ENCODE measurements around the gene DBN1.

The DBN1 gene

DNA sequence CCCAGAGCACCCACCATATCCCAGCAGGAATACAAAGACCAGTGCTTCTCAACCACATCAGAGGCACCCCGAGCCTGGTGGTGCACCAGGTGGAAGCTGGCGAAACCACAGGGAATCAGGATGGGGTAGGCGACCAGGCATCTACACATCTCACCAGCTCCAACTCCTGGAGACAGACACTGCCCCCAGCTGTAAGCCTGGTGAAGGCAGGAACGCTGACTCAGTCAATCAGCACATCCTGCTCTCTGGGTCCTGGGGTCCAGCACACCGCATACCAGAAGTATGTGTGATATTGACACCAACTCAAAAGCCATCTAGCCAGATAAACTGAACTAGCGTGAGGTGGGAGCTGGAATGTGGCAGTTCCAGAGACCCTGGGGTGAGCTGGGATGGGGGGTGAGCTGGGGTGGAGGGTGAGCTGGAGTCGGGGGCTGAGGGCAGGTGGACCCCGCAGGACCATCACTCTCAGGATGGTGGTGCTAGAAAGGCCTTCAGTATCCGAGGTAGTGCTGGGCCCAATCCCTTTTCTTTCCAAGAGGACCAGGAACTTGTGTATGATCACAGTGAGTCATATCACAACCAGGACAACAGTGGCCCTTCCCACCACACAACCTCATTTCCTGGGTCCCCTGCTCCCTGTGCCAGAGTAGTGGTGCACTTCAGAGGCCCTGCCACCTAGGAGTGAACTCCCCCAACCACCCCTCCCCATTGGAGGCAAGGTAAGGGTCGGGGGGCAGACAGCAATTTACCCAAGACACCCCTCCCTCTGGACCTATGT, 2.5 kb downstream of the DBN1 start:
- TF ChIP-seq, protein P1, sequence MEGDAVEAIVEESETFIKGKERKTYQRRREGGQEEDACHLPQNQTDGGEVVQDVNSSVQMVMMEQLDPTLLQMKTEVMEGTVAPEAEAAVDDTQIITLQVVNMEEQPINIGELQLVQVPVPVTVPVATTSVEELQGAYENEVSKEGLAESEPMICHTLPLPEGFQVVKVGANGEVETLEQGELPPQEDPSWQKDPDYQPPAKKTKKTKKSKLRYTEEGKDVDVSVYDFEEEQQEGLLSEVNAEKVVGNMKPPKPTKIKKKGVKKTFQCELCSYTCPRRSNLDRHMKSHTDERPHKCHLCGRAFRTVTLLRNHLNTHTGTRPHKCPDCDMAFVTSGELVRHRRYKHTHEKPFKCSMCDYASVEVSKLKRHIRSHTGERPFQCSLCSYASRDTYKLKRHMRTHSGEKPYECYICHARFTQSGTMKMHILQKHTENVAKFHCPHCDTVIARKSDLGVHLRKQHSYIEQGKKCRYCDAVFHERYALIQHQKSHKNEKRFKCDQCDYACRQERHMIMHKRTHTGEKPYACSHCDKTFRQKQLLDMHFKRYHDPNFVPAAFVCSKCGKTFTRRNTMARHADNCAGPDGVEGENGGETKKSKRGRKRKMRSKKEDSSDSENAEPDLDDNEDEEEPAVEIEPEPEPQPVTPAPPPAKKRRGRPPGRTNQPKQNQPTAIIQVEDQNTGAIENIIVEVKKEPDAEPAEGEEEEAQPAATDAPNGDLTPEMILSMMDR (IDR thresholded peaks at IDR 0.05; ENCODE audit: low read depth, low read length), result no peak
- no peak for TF ChIP-seq POLR2A (IDR thresholded peaks at IDR 0.05; ENCODE audit: extremely low read depth, insufficient read length)
- TF ChIP-seq MYC (IDR thresholded peaks at IDR 0.05; ENCODE audit: low read depth, low read length), result no peak
- TF ChIP-seq, protein P2, sequence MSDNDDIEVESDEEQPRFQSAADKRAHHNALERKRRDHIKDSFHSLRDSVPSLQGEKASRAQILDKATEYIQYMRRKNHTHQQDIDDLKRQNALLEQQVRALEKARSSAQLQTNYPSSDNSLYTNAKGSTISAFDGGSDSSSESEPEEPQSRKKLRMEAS (IDR thresholded peaks at IDR 0.05; ENCODE audit: low read depth, low read length), result no peak
- no peak for DNase-seq (ENCODE audit: low read depth)
- H3K4me3 ChIP-seq (ENCODE audit: low read depth, low read length), result no peak overlapping the region

DNA sequence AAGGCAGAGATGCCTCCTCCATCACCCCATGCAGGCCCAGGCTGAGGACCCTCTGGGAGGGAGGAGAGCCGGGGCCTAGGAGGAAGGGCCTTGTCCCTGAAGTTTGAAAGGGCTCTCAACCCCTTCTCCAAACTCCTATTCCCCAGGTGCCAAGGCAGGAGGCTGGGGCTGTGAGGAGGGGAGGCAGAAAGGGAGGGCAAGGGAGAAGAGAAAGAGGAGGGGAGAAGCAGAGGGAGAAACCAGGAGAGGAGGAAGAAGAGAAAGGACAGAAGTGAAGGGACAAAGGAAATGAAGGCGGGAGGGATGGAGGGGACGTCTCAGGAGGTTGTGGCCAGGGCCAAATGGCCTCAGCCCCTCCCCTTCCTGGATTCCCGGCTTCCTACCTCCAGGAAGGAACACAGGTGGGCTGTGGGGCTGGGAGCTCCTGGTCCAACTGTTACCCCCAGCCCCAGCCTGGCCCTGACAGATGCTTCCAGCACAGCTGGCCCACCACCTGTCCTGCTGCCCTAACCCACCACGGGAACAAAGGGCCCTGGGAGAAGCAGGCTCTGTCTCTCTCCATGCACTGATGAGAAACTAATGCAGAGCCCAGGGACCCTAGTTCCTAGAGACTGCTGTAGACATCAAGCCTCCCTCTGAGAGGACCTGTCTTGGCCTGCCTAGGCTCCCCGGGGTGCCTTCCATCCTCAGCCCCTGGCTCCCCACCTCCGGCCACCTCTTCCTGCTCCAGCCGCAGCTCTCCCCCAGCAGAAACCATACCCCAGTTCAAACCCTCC, 3.5 kb downstream of the DBN1 start:
- no peak overlapping the region for H3K4me3 ChIP-seq (ENCODE audit: low read depth, low read length)

DNA sequence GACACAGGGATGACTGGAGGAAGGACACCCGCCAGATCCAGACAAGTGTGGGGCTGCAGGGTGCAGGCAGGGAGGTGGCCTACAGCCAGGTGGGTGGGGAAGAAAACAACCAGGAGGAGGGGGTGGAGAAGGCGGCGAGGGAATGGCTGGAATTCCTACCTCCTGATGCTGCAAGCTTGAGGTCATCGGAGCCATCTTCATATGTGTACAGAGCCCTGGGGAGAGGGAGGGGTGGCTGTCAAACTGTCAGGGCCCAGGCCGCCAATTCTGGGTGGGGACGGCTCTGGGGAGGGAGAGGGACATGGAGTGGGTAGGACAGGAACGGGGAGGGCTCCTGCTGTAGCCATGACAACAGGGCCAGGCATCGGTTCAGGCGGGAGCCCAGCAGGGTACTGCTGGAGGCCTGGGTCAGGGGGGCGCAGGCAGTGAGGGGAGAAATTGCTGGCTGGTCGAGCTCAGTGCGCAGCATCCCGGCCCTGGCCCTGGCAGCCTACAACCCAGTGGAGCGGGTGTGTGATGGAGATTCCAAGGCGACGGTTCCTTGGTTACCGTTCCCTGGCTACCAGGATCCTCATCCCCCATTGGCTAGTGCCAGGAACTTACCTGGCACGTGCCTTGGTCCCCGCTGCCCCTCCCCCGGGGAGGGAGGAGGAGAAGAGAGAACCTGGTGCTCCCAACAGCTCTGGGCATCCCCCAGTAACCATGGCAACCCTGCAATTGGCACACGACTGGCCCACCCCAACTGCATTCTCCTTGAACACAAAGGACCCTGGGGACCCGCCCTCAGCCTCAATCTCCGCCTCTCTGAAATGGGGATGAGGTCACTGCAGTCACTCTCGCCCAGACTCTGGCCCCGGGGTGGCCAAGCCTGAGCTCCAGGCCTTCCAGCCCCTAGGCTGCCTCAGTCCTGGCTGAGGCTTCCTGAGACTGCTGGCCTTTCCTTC, 4.5 kb downstream of the DBN1 start:
- TF ChIP-seq POLR2A (IDR thresholded peaks at IDR 0.05; ENCODE audit: extremely low read depth, insufficient read length) (no peak), MYC (IDR thresholded peaks at IDR 0.05; ENCODE audit: low read depth, low read length) (no peak)
- TF ChIP-seq, protein P2 (IDR thresholded peaks at IDR 0.05; ENCODE audit: low read depth, low read length), result no peak
- TF ChIP-seq, protein P1 (IDR thresholded peaks at IDR 0.05; ENCODE audit: low read depth, low read length), result no peak
- H3K4me3 ChIP-seq (ENCODE audit: low read depth, low read length), result no peak overlapping the region
- DNase-seq (ENCODE audit: low read depth), result no peak

More for the DNA sequence above, 3.5 kb downstream of the DBN1 start:
- no peak for DNase-seq (ENCODE audit: low read depth)
- TF ChIP-seq, protein P1 (IDR thresholded peaks at IDR 0.05; ENCODE audit: low read depth, low read length), result no peak
- TF ChIP-seq MYC (IDR thresholded peaks at IDR 0.05; ENCODE audit: low read depth, low read length), result no peak
- TF ChIP-seq, protein P2 (IDR thresholded peaks at IDR 0.05; ENCODE audit: low read depth, low read length), result no peak
- no peak for TF ChIP-seq POLR2A (IDR thresholded peaks at IDR 0.05; ENCODE audit: extremely low read depth, insufficient read length)

DNA sequence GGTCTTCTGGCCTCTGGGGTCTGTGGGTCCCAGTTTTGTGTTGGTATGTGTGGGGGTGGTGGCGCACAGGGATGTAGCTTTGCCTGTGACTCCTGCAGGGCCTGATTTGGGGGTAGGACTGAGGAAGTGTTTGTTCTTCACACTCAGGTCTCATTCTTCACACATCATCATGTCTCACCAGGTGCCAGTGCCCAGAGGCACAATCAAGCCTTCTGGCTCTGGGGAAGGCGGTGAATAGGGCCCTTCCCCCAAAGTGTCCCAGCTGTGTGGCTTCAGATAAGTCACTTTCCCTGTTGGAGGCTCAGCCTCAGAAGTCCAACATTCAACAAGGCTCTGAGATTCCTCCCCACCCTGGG, 5.1 kb downstream of the DBN1 start:
- no peak for TF ChIP-seq MYC (IDR thresholded peaks at IDR 0.05; ENCODE audit: low read depth, low read length)
- no peak for TF ChIP-seq POLR2A (IDR thresholded peaks at IDR 0.05; ENCODE audit: extremely low read depth, insufficient read length)
- TF ChIP-seq, protein P2 (IDR thresholded peaks at IDR 0.05; ENCODE audit: low read depth, low read length), result no peak
- TF ChIP-seq, protein P1 (IDR thresholded peaks at IDR 0.05; ENCODE audit: low read depth, low read length), result no peak
- no peak overlapping the region for H3K4me3 ChIP-seq (ENCODE audit: low read depth, low read length)
- DNase-seq (ENCODE audit: low read depth), result no peak

DNA sequence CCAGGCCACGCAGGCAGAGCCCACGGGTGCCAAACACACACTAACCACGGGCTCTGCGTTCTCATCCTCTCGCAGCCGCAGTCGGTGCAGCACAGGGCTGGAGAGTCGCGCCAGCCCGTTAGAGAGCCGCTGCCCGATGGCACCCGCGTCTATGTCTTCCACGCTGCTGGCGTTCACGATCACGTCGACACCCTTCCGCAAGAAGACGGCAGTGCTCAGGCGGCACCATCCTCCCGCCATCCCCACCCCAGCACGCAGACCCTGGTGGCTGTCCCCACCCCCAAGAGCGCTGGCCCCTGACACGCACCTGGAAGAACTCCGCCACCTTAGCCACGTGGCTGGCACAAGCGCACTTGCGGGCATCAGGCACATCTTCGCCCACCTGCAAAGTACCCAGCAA, 6.0 kb downstream of the DBN1 start:
- TF ChIP-seq MYC (IDR thresholded peaks at IDR 0.05; ENCODE audit: low read depth, low read length) (no peak), POLR2A (IDR thresholded peaks at IDR 0.05; ENCODE audit: extremely low read depth, insufficient read length) (no peak)
- TF ChIP-seq, protein P1 (IDR thresholded peaks at IDR 0.05; ENCODE audit: low read depth, low read length), result no peak
- TF ChIP-seq, protein P2 (IDR thresholded peaks at IDR 0.05; ENCODE audit: low read depth, low read length), result no peak

More for the DNA sequence above, 6.0 kb downstream of the DBN1 start:
- H3K4me3 ChIP-seq (ENCODE audit: low read depth, low read length), result no peak overlapping the region
- no peak for DNase-seq (ENCODE audit: low read depth)
